ENCODE data around the gene SH3BGRL2.

- TF ChIP-seq, protein P1, sequence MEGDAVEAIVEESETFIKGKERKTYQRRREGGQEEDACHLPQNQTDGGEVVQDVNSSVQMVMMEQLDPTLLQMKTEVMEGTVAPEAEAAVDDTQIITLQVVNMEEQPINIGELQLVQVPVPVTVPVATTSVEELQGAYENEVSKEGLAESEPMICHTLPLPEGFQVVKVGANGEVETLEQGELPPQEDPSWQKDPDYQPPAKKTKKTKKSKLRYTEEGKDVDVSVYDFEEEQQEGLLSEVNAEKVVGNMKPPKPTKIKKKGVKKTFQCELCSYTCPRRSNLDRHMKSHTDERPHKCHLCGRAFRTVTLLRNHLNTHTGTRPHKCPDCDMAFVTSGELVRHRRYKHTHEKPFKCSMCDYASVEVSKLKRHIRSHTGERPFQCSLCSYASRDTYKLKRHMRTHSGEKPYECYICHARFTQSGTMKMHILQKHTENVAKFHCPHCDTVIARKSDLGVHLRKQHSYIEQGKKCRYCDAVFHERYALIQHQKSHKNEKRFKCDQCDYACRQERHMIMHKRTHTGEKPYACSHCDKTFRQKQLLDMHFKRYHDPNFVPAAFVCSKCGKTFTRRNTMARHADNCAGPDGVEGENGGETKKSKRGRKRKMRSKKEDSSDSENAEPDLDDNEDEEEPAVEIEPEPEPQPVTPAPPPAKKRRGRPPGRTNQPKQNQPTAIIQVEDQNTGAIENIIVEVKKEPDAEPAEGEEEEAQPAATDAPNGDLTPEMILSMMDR (conservative IDR thresholded peaks at IDR 0.05; ENCODE audit: low read length): no peak
- TF ChIP-seq EZH2phosphoT487 (IDR thresholded peaks at IDR 0.05; ENCODE audit: borderline replicate concordance, low read depth, low read length): no peak
These were observed 2.5 kb upstream of the SH3BGRL2 start for GRCh38 chr6:79628466-79629288.

Data from OCI-LY7 (cell line).